Nasal cavity respiratory epithelium epithelial cell of viscerocranial mucosa (primary cell): ENCODE results near the gene ACADSB. TPM values are rescaled to one million over a fixed set of nuclear protein-coding genes. Genes with fewer than 3 reads are reported as not detected.

Experiments used
- total RNA-seq: library from RNA; depleted of rRNA; stranded (reverse); fragments of >200 nt; gene quantifications from 2 replicates; pipeline ENCODE4 v1.2.3, GENCODE V29; 2014

ACADSB gene
- total RNA-seq = 3.1 and 6.2 TPM in 2 replicates

GRCh38 chr10:123008355-123009104 lies at the start of gene ACADSB, which contains the start of gene IKZF5:
TSS of gene ACADSB (plus strand) at chr10:123009006. CDS start at chr10:123009030, 24 bp downstream.
TSS of gene IKZF5 (minus strand) at chr10:123008795. CDS start at chr10:122998625, 10,170 bp downstream.

DNA sequence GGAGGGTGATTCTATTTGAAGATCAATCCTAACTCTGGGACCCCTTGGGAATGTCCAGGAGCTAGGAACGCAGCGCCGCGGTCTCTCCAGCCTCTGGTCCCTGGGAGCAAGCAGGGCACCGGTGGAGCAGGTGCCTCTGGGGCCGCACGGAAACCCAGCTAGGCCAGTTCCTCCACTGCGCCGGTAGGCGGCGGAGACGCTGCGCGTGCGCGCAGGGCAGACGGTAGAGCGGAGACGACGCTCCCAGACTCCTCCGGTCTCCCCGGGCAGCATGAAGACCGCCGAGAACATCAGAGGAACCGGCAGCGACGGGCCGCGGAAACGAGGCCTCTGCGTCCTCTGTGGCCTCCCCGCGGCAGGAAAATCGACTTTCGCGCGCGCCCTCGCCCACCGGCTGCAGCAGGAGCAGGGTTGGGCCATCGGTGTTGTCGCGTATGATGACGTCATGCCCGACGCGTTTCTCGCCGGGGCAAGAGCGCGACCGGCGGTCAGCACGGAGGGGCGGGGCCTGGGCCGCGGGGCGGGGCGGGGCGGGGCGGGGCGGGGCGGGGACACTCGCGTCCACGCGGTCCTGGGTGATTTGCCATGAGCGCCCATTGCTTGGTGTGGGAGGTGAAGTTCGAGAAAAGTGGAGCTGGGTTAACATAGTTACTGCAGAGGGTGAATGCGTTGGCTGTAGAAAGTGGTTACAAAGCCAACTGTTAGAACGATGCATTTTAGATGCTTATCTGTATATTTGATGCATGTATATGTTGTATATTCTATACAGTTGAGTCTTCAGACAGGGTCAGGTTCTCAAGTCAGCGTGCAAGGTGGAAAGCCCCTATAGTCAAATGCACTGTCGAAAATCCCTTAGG lies 28.4 kb upstream of the ACADSB start, which contains the start of gene PSTK:
PSTK (plus strand) TSS at position 193 of the 857 bp plus-strand sequence; CDS start at position 272, 79 bp downstream.

Other genes with a start within 250 kb of the ACADSB start
- gene CUZD1, start 163.1 kb upstream of the ACADSB start, total RNA-seq = 0.34 and 0.93 TPM in 2 replicates
- 4.1 and 6.2 TPM in 2 replicates for gene FAM24B, start 129.4 kb upstream of the ACADSB start, total RNA-seq
- gene FAM24A, start 98.4 kb upstream of the ACADSB start, total RNA-seq = not detected in 2 replicates
- gene C10orf88, start 54.8 kb upstream of the ACADSB start, total RNA-seq = 14.4 and 14.9 TPM in 2 replicates
- 4.5 and 7.5 TPM in 2 replicates for gene PSTK, start 28.6 kb upstream of the ACADSB start, total RNA-seq
- 2.4 and 5.8 TPM in 2 replicates for gene IKZF5, start 211 bp upstream of the ACADSB start, total RNA-seq
- gene HMX3, start 127.0 kb downstream of the ACADSB start, total RNA-seq = 0.07 and 0.34 TPM in 2 replicates
- not detected in 2 replicates for gene HMX2, start 139.1 kb downstream of the ACADSB start, total RNA-seq
- 108 and 153 TPM in 2 replicates for gene BUB3, start 145.4 kb downstream of the ACADSB start, total RNA-seq